Measurements from ENCODE around the gene ADGRD2. TPM values are rescaled to one million over a fixed set of nuclear protein-coding genes. Genes with fewer than 3 reads are reported as not detected.

The ADGRD2 gene
- total RNA-seq, 1 experiment from 2014 or later = not detected

DNA sequence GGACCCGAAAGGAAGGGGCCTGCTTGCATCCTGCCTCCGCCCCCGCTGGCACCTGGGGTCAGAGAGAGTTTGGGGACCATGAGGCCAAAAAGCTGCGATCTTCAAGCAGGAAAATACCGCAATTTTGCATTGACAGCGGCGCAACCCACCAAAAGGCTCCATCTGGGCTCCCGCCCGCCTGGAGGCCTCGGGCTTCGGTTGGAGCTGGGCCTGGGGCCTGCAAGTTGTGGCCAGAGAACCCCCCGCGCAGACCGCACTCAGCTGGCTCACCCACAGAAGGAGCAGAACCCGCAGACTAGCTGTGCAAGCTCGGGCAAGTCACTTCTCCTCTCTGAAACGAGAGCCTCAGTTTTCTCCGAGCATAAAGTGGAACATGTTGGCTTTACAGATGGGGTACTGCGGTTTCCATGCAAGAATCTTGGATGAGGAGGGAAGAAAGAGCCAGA lies 55.7 kb downstream of the ADGRD2 start:
- H3K9me3 ChIP-seq = no peaks in the 10 kb centered on the region
- intact Hi-C loops (cut with micrococcal nuclease; ENCODE audit: unreplicated experiment) = no loop called here
- H3K36me3 Mint-ChIP-seq (ENCODE audit: insufficient read depth, unreplicated experiment) = peaks cover 4% of the 10 kb centered on the region
- CTCF ChIA-PET = no interaction called here
- BruUV-seq (replicated peaks) = no TSS peak
- no peaks in the 10 kb centered on the region; the same call in 1 of the 2 replicates for H3K27me3 ChIP-seq (replicated peaks; ENCODE audit: control insufficient read depth, insufficient read depth, low read length)
- H3K4me1 Mint-ChIP-seq (ENCODE audit: low read depth, unreplicated experiment) = peaks cover 8% of the 10 kb centered on the region
- H3K27ac Mint-ChIP-seq (ENCODE audit: unreplicated experiment) = no peak overlapping the region
- no peaks in the 10 kb centered on the region for H3K4me1 ChIP-seq
- no peak overlapping the region for H3K4me3 ChIP-seq (ENCODE audit: low read depth, low read length)
- TF ChIP-seq, protein P1, sequence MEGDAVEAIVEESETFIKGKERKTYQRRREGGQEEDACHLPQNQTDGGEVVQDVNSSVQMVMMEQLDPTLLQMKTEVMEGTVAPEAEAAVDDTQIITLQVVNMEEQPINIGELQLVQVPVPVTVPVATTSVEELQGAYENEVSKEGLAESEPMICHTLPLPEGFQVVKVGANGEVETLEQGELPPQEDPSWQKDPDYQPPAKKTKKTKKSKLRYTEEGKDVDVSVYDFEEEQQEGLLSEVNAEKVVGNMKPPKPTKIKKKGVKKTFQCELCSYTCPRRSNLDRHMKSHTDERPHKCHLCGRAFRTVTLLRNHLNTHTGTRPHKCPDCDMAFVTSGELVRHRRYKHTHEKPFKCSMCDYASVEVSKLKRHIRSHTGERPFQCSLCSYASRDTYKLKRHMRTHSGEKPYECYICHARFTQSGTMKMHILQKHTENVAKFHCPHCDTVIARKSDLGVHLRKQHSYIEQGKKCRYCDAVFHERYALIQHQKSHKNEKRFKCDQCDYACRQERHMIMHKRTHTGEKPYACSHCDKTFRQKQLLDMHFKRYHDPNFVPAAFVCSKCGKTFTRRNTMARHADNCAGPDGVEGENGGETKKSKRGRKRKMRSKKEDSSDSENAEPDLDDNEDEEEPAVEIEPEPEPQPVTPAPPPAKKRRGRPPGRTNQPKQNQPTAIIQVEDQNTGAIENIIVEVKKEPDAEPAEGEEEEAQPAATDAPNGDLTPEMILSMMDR (IDR thresholded peaks at IDR 0.05; ENCODE audit: insufficient read depth in 1 of 2, low read depth in 1 of 2, low read length in 1 of 2, severe bottlenecking in 1 of 2, unreplicated experiment in 1 of 2) = no peak
- no peaks in the 10 kb centered on the region for H3K9me3 Mint-ChIP-seq (ENCODE audit: unreplicated experiment)
- no peak overlapping the region for H3K4me3 Mint-ChIP-seq (ENCODE audit: unreplicated experiment)
- no peaks in the 10 kb centered on the region for H3K36me3 ChIP-seq (ENCODE audit: control insufficient read depth, insufficient read depth, low read length)
- POLR2A ChIA-PET = no interaction called here
- no peak for DNase-seq
- peaks cover 9% of the 10 kb centered on the region for H3K27me3 Mint-ChIP-seq (ENCODE audit: insufficient read depth, unreplicated experiment)

DNA sequence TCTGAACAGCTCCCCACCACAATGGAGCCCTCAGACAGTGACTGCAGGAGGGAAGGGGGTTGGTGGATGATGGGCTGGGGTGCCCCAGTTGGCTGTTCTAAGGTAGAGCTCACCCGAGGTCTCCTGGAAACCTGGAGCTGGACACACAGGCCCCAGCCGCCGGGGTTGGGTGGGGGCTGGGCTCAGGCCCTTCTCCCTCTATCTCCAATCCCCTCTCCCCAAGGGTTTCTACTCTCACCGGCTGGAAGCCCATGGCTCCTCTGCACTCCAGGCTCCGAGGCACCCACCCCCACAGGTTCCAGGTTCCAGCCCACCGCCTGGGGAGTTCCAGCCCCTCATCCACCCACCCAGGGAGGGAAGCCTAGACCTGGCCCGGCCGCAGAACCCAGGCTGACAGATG lies 56.2 kb downstream of the ADGRD2 start:
- no peak overlapping the region for H3K27ac Mint-ChIP-seq (ENCODE audit: unreplicated experiment)

DNA sequence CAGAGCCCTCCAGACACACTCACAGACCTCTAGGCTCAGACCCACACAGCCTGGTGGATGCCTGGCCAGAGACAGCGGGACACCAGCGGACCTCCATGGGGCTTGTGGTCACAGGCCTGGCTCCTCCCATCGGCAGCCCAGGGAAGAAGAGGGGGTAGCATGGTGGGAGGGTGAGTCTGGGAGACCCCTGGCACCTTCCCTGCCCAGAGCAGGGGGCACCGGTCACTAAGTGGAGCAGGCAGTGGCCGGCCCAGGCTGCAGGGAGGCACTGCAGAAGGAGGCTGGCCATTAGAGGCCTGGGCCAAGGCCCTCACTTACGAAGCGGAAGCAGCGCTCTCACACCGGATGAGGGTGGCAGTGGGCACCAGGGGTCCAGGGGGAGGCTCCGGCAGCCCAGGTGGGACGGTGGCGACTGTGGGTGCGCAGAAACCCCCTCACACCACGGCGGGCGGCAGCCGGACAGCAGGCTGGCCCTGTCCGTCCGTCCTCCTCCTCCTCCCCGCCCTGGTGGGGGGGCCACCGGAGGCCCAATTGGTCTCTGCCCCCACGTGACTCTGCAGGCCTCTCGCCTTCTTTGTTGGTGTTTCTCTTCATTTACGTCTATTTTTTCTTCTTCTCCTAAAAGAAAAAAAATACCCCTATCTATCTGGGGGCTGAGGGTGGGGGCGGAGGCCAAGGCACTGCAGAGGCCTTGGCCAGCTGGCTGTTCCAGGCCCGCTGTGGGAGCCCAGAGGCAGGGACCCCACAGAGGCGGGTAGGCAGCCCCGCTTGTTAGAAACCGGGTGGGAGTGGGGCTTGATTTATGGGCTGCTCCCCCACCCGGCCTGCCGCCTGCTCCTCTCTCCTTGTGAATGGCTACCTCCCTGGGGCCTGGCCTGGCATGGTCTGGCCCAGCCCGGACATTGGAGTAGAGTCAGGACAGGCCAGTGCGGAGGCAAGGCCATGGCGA lies 57.0 kb downstream of the ADGRD2 start, which contains the start of gene NR5A1:
TSS of gene NR5A1 (minus strand) at position 469 of the 949 bp plus-strand sequence. CDS start 4,004 bp downstream, outside the sequence.
- no peak for DNase-seq
- Mint-ChIP-seq H3K27me3 (ENCODE audit: insufficient read depth, unreplicated experiment) (peaks cover 9% of the 10 kb centered on the region), H3K9me3 (ENCODE audit: unreplicated experiment) (no peaks in the 10 kb centered on the region), H3K36me3 (ENCODE audit: insufficient read depth, unreplicated experiment) (peaks cover 4% of the 10 kb centered on the region), H3K4me1 (ENCODE audit: low read depth, unreplicated experiment) (peaks cover 14% of the 10 kb centered on the region), H3K27ac (ENCODE audit: unreplicated experiment) (no peak within 1 kb of the TSS), H3K4me3 (ENCODE audit: unreplicated experiment) (no peak within 1 kb of the TSS)
- CTCF ChIA-PET = no interaction called here
- Histone ChIP-seq H3K36me3 (ENCODE audit: control insufficient read depth, insufficient read depth, low read length) (no peaks in the 10 kb centered on the region), H3K4me1 (no peaks in the 10 kb centered on the region), H3K9me3 (no peaks in the 10 kb centered on the region), H3K4me3 (ENCODE audit: low read depth, low read length) (no peak within 1 kb of the TSS), H3K27me3 (replicated peaks; ENCODE audit: control insufficient read depth, insufficient read depth, low read length) (no peaks in the 10 kb centered on the region; the same call in 1 of the 2 replicates)
- BruUV-seq (replicated peaks) = no TSS peak
- TF ChIP-seq, protein P1 (IDR thresholded peaks at IDR 0.05; ENCODE audit: insufficient read depth in 1 of 2, low read depth in 1 of 2, low read length in 1 of 2, severe bottlenecking in 1 of 2, unreplicated experiment in 1 of 2) = no peak
- POLR2A ChIA-PET = no interaction called here
- intact Hi-C loops (cut with micrococcal nuclease; ENCODE audit: unreplicated experiment) = no loop called here

More for the DNA sequence above, 56.2 kb downstream of the ADGRD2 start:
- no peaks in the 10 kb centered on the region for H3K36me3 ChIP-seq (ENCODE audit: control insufficient read depth, insufficient read depth, low read length)
- H3K27me3 ChIP-seq (replicated peaks; ENCODE audit: control insufficient read depth, insufficient read depth, low read length) = no peaks in the 10 kb centered on the region; the same call in 1 of the 2 replicates
- H3K27me3 Mint-ChIP-seq (ENCODE audit: insufficient read depth, unreplicated experiment) = peaks cover 9% of the 10 kb centered on the region
- POLR2A ChIA-PET = no interaction called here
- intact Hi-C loops (cut with micrococcal nuclease; ENCODE audit: unreplicated experiment) = no loop called here
- no TSS peak for BruUV-seq (replicated peaks)
- no peak overlapping the region for H3K4me3 Mint-ChIP-seq (ENCODE audit: unreplicated experiment)
- H3K4me1 ChIP-seq = no peaks in the 10 kb centered on the region
- H3K9me3 Mint-ChIP-seq (ENCODE audit: unreplicated experiment) = no peaks in the 10 kb centered on the region
- no peak overlapping the region for H3K4me3 ChIP-seq (ENCODE audit: low read depth, low read length)
- peaks cover 8% of the 10 kb centered on the region for H3K4me1 Mint-ChIP-seq (ENCODE audit: low read depth, unreplicated experiment)
- TF ChIP-seq, protein P1 (IDR thresholded peaks at IDR 0.05; ENCODE audit: insufficient read depth in 1 of 2, low read depth in 1 of 2, low read length in 1 of 2, severe bottlenecking in 1 of 2, unreplicated experiment in 1 of 2) = no peak
- peaks cover 4% of the 10 kb centered on the region for H3K36me3 Mint-ChIP-seq (ENCODE audit: insufficient read depth, unreplicated experiment)
- CTCF ChIA-PET = no interaction called here
- no peak for DNase-seq
- no peaks in the 10 kb centered on the region for H3K9me3 ChIP-seq
